Measurements from ENCODE around the gene MS4A14. TPM values are rescaled to one million over a fixed set of nuclear protein-coding genes. Genes with fewer than 3 reads are reported as not detected.

Gene MS4A14
- total and polyA plus RNA-seq, 2 of the 8 experiments (the other 6 are each of a cell fraction or from before 2014, with no cell fraction given): not detected

DNA sequence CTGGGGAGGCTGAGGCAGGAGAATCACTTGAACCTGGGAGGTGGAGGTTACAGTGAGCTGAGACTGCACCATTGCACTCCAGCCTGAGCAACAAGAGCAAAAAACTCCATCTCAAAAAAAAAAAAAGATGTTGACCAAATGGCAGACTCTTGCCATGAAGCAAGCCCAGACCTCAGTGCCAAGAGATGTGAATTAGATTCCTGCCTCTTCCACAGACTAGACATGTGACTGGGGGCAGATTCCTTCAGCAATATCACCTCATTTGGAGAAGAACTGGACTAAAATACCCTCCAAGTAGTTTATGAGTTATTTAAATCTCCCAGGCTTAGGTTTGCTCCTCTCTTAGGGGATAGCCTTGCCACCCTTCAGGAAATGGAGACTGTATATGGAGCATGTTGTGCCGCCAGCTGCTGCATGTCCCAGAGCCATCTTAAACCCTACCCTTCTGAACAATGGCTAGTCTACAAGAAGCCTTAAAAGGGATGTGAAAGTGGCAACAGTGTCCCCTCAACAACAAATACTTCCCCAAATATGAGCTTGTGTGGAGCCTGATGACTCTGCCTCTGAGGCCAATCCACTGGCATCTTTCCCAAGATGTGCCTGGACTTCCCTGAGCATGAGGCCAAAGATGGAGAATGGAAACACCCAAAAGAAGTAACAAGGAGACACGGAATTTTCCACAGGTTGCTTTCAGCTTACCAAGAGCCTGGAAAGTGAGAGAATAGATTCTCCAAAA, 18.7 kb upstream of the MS4A14 start:
- Histone ChIP-seq H3K18ac (ENCODE audit: extremely low read depth, low read length) (no peak overlapping the region), H3K4me3 (ENCODE audit: extremely low read depth in 1 of 4, insufficient read depth in 2 of 4, low read depth in 3 of 4, low read length in 4 of 4) (no peak overlapping the region), H3K27me3 (replicated peaks in 1 of 4; ENCODE audit: control insufficient read depth in 3 of 4, extremely low read depth in 1 of 4, insufficient read depth in 3 of 4, low read length in 3 of 4) (no peaks in the 10 kb centered on the region), H3K36me3 (ENCODE audit: control insufficient read depth in 2 of 4, insufficient read depth in 4 of 4, low read length in 3 of 4) (no peaks in the 10 kb centered on the region), H3K23me2 (ENCODE audit: low read depth, low read length) (no peaks in the 10 kb centered on the region), H3K4me1 (replicated peaks in 1 of 4; ENCODE audit: control insufficient read depth in 3 of 4, insufficient read depth in 4 of 4, low read length in 3 of 4) (no peaks in the 10 kb centered on the region), H4K5ac (ENCODE audit: insufficient read length, low read depth, low read length) (no peak overlapping the region), H4K8ac (ENCODE audit: extremely low read depth, insufficient read depth, low read length) (no peak overlapping the region), H2BK20ac (ENCODE audit: low read length) (no peak overlapping the region), H3K79me2 (ENCODE audit: control insufficient read depth in 1 of 2, insufficient read depth in 2 of 2, low read length in 2 of 2) (no peaks in the 10 kb centered on the region), H3K79me1 (ENCODE audit: low read depth, low read length) (no peaks in the 10 kb centered on the region), H4K20me1 (replicated peaks in 1 of 2; ENCODE audit: control insufficient read depth in 1 of 2, insufficient read depth in 2 of 2, low read length in 2 of 2) (no peaks in the 10 kb centered on the region), H3K9ac (replicated peaks in 1 of 4; ENCODE audit: extremely low read depth in 1 of 4, low read depth in 3 of 4, low read length in 3 of 4) (no peak overlapping the region), H3K9me3 (ENCODE audit: insufficient read depth in 2 of 2, low read depth in 1 of 2, low read length in 1 of 2) (no peaks in the 10 kb centered on the region), H2BK12ac (ENCODE audit: low read depth, low read length) (no peak overlapping the region), H3K14ac (ENCODE audit: insufficient read length) (no peak overlapping the region), H3K27ac (ENCODE audit: low read depth, low read length) (no peak overlapping the region), H4K91ac (replicated peaks; ENCODE audit: insufficient read length, low read length) (no peak overlapping the region), H2BK120ac (replicated peaks; ENCODE audit: low read depth, low read length) (no peak overlapping the region), H2AFZ (ENCODE audit: low read length) (no peak overlapping the region), H3K4me2 (ENCODE audit: insufficient read depth in 1 of 2, low read depth in 2 of 2, low read length in 2 of 2) (no peak overlapping the region), H2BK15ac (ENCODE audit: low read length) (no peak overlapping the region), H3K23ac (ENCODE audit: insufficient read length) (no peak overlapping the region), H3K56ac (replicated peaks; ENCODE audit: insufficient read length, low read depth, low read length) (no peak overlapping the region), H3K4ac (replicated peaks; ENCODE audit: insufficient read length, low read depth, low read length) (no peak overlapping the region), H2BK5ac (ENCODE audit: low read depth, low read length) (no peak overlapping the region), H2AK5ac (ENCODE audit: low read depth, low read length) (no peak overlapping the region)
- POLR2A ChIA-PET (ENCODE audit: partially characterized antibody): no interaction called here
- DNase-seq (ENCODE audit: low read depth in 1 of 2, low spot score in 2 of 2) (no peak), FAIRE-seq (no peak)
- 87% methylated on average over 2 of the region's 2 CpGs; no CpG with 5 or more reads in 1 of the 2 experiments for WGBS, 2 experiments (ENCODE audit: extremely low coverage in 1 of 2, insufficient coverage in 1 of 2, insufficient read length in 1 of 2, insufficient replicate concordance in 2 of 2, low coverage in 1 of 2, low lambda C conversion rate in 2 of 2, missing lambda C conversion rate in 1 of 2)
- CTCF ChIA-PET (ENCODE audit: partially characterized antibody): interaction anchor here (1.6 kb wide), 1 partner anchor 14 kb away, joined by 4 read pairs; no protein-coding TSS in a partner anchor
- TF ChIP-seq HDAC6 (IDR thresholded peaks at IDR 0.05; ENCODE audit: low read depth, low read length) (no peak), KDM5A (IDR thresholded peaks at IDR 0.05; ENCODE audit: low read length) (no peak), RAD21 (IDR thresholded peaks at IDR 0.05 in 1 of 2, conservative IDR thresholded peaks at IDR 0.05 in 1 of 2; ENCODE audit: low read depth in 2 of 2, low read length in 2 of 2) (no peak), E2F6 (IDR thresholded peaks at IDR 0.05) (no peak), BCL11A (IDR thresholded peaks at IDR 0.05; ENCODE audit: low read depth in 2 of 2, low read length in 2 of 2) (no peak), RFX5 (IDR thresholded peaks at IDR 0.05; ENCODE audit: borderline replicate concordance, low read depth, low read length) (no peak), CBX8 (IDR thresholded peaks at IDR 0.05; ENCODE audit: borderline replicate concordance, low read depth, low read length) (no peak), EGR1 (IDR thresholded peaks at IDR 0.05; ENCODE audit: borderline replicate concordance, low read depth, low read length) (no peak), JUND (IDR thresholded peaks at IDR 0.05; ENCODE audit: low read length) (no peak), BRCA1 (IDR thresholded peaks at IDR 0.05; ENCODE audit: low read depth, low read length) (no peak), PHF8 (conservative IDR thresholded peaks at IDR 0.05; ENCODE audit: low read depth, low read length) (no peak)
- TF ChIP-seq, protein P1, sequence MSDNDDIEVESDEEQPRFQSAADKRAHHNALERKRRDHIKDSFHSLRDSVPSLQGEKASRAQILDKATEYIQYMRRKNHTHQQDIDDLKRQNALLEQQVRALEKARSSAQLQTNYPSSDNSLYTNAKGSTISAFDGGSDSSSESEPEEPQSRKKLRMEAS (IDR thresholded peaks at IDR 0.05): no peak

Data from H1 (cell line).